NCI-H1930 (cell line): Measurements from ENCODE around the gene DAGLA.

Experiments
- DNase-seq, 2 experiments: peaks; one replicate each; lab custom pipeline; 2025; lab: John Stamatoyannopoulos, UW

The DAGLA gene

GRCh38 chr11:61730240-61730994 lies 50.2 kb downstream of the DAGLA start:
- no peak for DNase-seq

DNA sequence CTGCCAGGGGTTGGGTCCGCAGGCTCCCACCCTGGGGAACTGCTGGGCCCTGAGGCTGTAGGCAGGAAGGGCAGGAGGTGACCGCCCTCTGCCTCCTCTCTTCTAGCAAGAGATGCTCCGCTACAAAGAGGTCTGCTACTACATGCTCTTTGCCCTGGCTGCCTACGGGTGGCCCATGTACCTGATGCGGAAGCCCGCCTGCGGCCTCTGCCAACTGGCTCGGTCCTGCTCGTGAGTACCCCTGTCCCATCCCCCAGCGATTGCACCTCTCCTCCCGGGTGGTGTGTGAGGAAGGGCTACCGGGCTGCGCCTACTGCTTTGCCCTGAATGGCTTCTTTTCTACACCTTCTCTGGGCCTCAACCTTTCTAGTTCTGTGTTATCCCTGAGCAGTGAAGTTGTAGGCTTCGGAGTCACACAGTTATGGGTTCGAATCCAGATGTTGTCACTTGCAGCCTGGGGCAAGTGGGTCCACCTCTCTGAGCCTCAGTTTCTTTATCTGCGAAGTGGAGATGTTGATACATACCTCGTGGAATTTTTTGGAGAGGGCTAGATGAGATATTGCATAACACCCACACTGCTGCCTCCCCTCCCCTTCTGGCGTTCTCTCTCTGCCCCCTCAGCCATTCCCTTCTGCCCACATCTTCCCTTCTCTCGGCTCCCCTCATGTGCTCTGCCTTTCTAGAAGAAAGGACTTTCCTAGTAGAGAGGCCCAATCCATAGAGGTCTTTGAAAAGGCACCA lies 51.2 kb downstream of the DAGLA start:
- DNase-seq: no peak

- DNase-seq: no peak
These were observed 51.9 kb downstream of the DAGLA start for GRCh38 chr11:61731952-61732675.

DNA sequence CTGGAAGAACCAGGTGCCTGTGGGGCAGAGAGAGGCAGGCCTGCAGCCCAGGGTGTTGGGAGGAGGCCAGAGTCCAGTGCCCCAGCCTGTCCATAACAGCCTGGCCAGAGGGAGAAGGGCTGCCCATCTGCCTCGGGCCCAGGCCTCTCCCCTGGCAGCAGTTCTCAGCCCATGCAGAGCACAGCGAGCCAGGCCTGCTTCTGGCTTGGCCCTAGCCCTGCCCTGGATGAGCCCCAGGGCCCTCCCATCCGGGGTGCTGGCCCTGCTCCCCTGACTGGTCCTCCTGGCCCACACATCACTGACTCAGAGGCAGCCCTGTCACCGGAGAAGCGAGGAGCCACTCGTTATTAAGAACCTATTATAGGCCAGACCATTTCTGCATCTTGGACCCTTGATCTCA lies 52.5 kb downstream of the DAGLA start:
- DNase-seq: no peak

- peak; percentile 37 to 69 for DNase-seq
These were observed 53.2 kb downstream of the DAGLA start for GRCh38 chr11:61733120-61733978.

DNA sequence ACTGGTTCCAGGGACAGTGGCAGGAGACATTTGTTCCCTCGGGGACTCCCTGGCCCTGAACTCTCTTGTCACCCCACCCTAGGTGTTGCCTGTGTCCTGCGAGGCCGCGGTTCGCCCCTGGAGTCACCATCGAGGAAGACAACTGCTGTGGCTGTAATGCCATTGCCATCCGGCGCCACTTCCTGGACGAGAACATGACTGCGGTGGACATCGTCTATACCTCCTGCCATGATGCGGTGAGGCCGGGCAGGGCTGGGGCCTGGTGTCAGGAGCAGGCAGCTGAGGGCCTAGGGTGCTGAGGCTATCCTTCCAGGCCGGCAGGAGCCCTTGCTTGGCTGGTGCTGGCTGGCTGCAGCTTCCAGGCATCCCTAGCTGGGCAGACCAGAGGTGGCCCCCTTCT lies 54.6 kb downstream of the DAGLA start:
- DNase-seq: no peak

DNA sequence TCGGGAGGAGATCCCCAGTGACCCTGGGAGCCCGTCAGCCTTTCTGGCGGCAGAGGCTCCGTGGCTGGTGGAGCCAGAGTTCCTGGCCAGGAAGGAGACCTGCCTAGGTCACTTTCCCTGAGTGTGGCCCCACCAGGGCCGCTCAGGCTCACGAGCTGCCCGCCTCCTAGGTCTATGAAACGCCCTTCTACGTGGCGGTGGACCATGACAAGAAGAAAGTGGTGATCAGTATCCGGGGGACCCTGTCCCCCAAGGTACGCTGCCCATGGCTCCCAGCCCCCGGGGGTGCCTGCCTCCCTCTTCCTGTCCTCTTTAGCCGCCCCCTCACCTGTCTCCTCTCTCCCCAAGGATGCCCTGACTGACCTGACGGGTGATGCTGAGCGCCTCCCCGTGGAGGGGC lies 55.2 kb downstream of the DAGLA start:
- DNase-seq: no peak

GRCh38 chr11:61736310-61736709 lies 56.1 kb downstream of the DAGLA start:
- no peak for DNase-seq

DNA sequence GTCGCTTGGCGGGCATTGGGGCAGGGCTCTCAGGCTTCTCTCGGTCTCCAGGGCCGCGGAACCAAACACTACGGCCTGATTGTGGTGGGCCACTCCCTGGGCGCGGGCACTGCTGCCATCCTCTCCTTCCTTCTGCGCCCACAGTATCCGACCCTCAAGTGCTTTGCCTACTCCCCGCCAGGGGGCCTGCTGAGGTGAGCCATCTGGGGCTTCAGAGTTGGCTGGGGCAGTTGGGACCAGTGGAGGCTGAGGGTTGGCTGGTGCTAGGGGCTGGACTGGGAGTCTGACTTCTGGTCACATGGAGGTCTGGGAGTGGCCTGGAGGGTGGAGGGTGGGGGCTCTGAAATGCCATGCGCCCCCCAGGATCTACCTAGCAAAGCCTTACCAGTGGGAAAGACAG lies 56.9 kb downstream of the DAGLA start:
- DNase-seq: no peak

GRCh38 chr11:61737636-61738386 lies 57.6 kb downstream of the DAGLA start:
- no peak for DNase-seq

DNA sequence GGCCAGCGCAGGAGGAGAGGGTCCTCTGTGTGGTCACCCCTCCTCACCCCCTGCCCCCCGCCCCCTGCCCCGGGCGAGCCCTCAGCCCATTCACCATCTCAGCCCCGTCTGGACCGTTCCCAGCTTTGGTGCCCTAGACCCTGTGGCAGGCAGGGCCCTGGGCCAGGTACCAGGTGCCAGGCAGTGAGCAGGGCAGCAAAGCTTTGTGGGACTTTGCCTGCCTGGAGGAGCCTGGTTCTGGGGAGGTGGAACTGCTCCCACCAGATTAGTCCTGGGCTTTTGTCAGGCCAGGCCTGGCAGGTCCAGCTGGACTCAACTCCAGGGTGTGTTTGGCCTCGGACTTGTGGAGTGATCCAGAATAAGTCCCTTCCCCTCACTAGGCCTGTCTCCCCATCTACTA lies 58.6 kb downstream of the DAGLA start:
- DNase-seq: no peak

DNA sequence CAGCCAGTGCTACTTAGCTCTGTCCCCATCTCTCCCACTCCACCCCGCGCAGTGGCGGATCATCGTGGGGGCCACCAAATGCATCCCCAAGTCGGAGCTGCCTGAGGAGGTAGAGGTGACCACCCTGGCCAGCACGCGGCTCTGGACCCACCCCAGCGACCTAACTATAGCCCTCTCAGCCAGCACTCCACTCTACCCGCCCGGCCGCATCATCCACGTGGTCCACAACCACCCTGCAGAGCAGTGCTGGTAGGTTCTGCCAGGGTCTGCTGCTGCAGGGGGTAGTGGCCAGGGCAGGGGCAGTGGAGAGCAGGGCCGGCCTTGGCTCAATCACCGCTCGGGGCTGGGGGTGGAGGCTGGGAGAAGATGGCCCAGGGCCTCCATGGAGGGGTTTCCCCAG lies 59.2 kb downstream of the DAGLA start:
- DNase-seq: no peak

GRCh38 chr11:61739966-61740365 lies 59.8 kb downstream of the DAGLA start:
- no peak for DNase-seq

GRCh38 chr11:61742391-61742790 lies 62.2 kb downstream of the DAGLA start:
- DNase-seq: no peak

- no peak for DNase-seq
These were observed 63.4 kb downstream of the DAGLA start for GRCh38 chr11:61743486-61744095.

- DNase-seq: no peak
These were observed 64.0 kb downstream of the DAGLA start for GRCh38 chr11:61744181-61744580.

- DNase-seq: no peak
These were observed 64.5 kb downstream of the DAGLA start for GRCh38 chr11:61744609-61745156.

- DNase-seq: no peak
These were observed 65.7 kb downstream of the DAGLA start for GRCh38 chr11:61745781-61746441.

DNA sequence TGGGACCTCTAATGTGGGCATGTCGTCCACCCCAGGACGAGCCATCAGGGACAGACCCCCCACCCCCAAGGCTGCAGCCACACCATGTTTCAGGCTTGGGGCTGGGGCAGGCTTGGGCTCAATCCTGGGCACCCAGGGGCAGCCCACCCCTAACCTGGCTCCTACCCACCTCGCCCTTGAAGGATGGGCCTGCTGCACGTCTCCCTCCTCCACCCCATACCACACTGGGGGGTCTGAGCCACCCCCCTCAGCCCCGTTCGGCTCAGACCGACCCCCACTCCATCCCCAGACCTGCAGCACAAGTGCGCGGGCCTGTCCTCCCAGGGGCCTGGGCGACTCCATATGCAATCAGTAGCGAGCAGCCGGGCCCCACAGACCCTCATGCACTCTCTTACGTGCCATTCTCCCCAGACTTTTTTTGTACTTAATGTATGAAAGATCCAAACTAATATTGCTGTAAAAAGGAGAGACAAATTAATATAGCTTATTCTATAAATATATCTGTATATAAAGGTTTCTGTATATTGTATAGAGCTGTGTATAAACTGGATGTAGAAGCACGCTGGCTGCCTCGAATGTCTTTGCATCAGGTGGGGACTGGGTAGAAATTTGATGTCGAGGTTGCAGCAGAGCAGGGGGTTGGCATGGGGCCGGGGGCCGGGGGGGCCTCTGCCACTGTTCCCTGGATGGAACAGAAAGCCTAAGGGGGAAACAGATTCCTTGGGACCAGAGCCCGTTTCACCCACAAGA lies 66.4 kb downstream of the DAGLA start:
- no peak for DNase-seq
